ENCODE data around the gene PFKP.

- TF ChIP-seq POLR2A (IDR thresholded peaks at IDR 0.05; ENCODE audit: low read depth, low read length) (no peak), POLR2AphosphoS5 (IDR thresholded peaks at IDR 0.05; ENCODE audit: low read depth, low read length) (no peak), TAF1 (IDR thresholded peaks at IDR 0.05; ENCODE audit: low read depth, low read length) (no peak), SPI1 (IDR thresholded peaks at IDR 0.05; ENCODE audit: low read depth, low read length) (no peak), PAX5 (IDR thresholded peaks at IDR 0.05; ENCODE audit: insufficient read depth, low read length, severe bottlenecking) (no peak)
These were observed 10.9 kb upstream of the PFKP start for GRCh38 chr10:3056280-3057037.

Measured in GM12891 (cell line).